ENCODE data around the gene UTP14A. TPM values are rescaled to one million over a fixed set of nuclear protein-coding genes. Genes with fewer than 3 reads are reported as not detected.

Gene UTP14A
- total RNA-seq, 1 donor: 19.1 TPM

- DNase-seq (ENCODE audit: low read depth): no peak
- H3K4me3 ChIP-seq (ENCODE audit: low read depth, low read length): no peak overlapping the region
- TF ChIP-seq CTCF (IDR thresholded peaks at IDR 0.05; ENCODE audit: insufficient read depth, low read length): no peak
Measured at GRCh38 chrX:129965166-129965565, 59.2 kb downstream of the UTP14A start.

- no peak for TF ChIP-seq CTCF (IDR thresholded peaks at IDR 0.05; ENCODE audit: insufficient read depth, low read length)
- no peak overlapping the region for H3K4me3 ChIP-seq (ENCODE audit: low read depth, low read length)
- no peak for DNase-seq (ENCODE audit: low read depth)
Measured at GRCh38 chrX:129968968-129969367, 63.0 kb downstream of the UTP14A start.

DNA sequence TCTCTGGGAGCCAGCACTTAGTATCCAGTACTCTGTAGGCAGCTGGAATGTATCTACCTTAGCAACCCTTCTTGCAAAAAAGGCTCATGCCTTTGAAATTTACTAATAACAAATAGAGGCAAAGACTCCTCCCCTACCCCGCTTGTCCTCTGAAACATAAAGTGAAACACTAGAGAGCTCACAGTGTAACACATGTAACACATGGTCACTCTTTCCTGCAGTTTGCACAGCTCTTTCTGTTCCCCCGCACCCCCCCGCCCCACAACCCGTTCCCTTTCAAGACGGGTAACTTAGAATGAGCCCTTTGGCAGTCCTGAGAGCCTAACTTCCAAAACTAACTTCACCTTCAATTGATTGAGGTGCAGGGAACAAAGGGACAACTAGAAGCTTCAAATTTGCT is 70.5 kb downstream of the UTP14A start:
- no peak for TF ChIP-seq CTCF (IDR thresholded peaks at IDR 0.05; ENCODE audit: insufficient read depth, low read length)
- DNase-seq (ENCODE audit: low read depth): no peak
- no peak overlapping the region for H3K4me3 ChIP-seq (ENCODE audit: low read depth, low read length)

Other genes with a start within 250 kb of the UTP14A start
- 3.6 and 5.7 TPM in 2 replicates for gene XPNPEP2, start 167.2 kb upstream of the UTP14A start, total RNA-seq (ENCODE audit: low replicate concordance)
- not detected in 2 replicates for gene SASH3, start 126.2 kb upstream of the UTP14A start, total RNA-seq (ENCODE audit: low replicate concordance)
- 7.8 and 37.1 TPM in 2 replicates for gene ZDHHC9, start 62.3 kb upstream of the UTP14A start, total RNA-seq (ENCODE audit: low replicate concordance)
- 0.49 and 1.9 TPM in 2 replicates for gene BCORL1, start 76.5 kb downstream of the UTP14A start, total RNA-seq (ENCODE audit: low replicate concordance)
- 9.6 and 16.6 TPM in 2 replicates for gene ELF4, start 204.3 kb downstream of the UTP14A start, total RNA-seq (ENCODE audit: low replicate concordance)